ENCODE data around the gene IFIT2.

IFIT2 gene

DNA sequence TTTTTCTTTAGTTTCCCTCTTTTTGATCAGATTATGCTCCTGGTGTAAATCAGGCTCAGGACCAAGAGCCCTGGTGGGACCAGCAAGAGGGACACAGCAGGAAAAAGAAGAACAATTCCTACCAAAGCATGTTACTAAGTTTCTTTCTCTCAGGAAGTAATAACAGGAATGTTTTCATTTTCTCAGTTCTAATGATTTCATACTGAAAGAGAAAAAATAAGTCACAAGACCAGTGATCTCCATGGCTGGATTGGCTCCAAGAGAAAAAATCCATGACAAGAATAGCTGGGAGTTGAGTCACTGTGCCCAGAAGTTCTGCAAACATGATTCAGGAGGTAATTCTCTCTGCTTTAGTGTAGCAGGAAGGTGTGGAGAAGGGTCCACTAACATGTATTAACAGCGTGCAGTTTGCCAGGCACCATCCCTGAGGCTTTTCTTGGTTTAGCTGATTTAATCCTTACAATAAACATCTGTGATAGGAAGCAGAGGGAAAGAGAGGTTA lies 23.8 kb upstream of the IFIT2 start:
- H3F3A ChIP-seq (ENCODE audit: low read depth): no peaks in the 10 kb centered on the region; the same call in 1 of the 2 replicates
- H3K9me2 ChIP-seq (replicated peaks; ENCODE audit: low read depth, low read length): no peaks in the 10 kb centered on the region
- H3K9ac ChIP-seq (ENCODE audit: low read depth, low read length, poor library complexity, severe bottlenecking): no peak overlapping the region
- no peaks in the 10 kb centered on the region for H3K4me1 ChIP-seq (ENCODE audit: insufficient read depth, low read length, poor library complexity, severe bottlenecking)
- no peaks in the 10 kb centered on the region for H3K9me3 ChIP-seq (ENCODE audit: insufficient read depth, low read depth, low read length)
- H3K79me2 ChIP-seq (ENCODE audit: insufficient read depth, low read length): no peaks in the 10 kb centered on the region
- no peaks in the 10 kb centered on the region for H4K20me1 ChIP-seq (ENCODE audit: insufficient read depth, low read length, poor library complexity, severe bottlenecking)
- H3K27me3 ChIP-seq (ENCODE audit: insufficient read depth, low read length, poor library complexity, severe bottlenecking): no peaks in the 10 kb centered on the region
- no peak overlapping the region for H2AFZ ChIP-seq (ENCODE audit: low read length)
- H3K36me3 ChIP-seq (ENCODE audit: insufficient read depth, low read length): no peaks in the 10 kb centered on the region
- H3K4me2 ChIP-seq (ENCODE audit: low read depth, low read length, poor library complexity, severe bottlenecking): no peak overlapping the region
- H3K4me3 ChIP-seq (ENCODE audit: low read length, poor library complexity, severe bottlenecking): no peak overlapping the region
- TF ChIP-seq CTCF (conservative IDR thresholded peaks at IDR 0.05; ENCODE audit: low read length) (no peak), EZH2phosphoT487 (IDR thresholded peaks at IDR 0.05; ENCODE audit: borderline replicate concordance) (no peak)

GRCh38 chr10:89278900-89279392 lies 22.9 kb upstream of the IFIT2 start:
- no peaks in the 10 kb centered on the region; the same call in 1 of the 2 replicates for H3F3A ChIP-seq (ENCODE audit: low read depth)
- H3K4me1 ChIP-seq (ENCODE audit: insufficient read depth, low read length, poor library complexity, severe bottlenecking): no peaks in the 10 kb centered on the region
- H3K36me3 ChIP-seq (ENCODE audit: insufficient read depth, low read length): no peaks in the 10 kb centered on the region
- no peak overlapping the region for H2AFZ ChIP-seq (ENCODE audit: low read length)
- no peaks in the 10 kb centered on the region for H3K27me3 ChIP-seq (ENCODE audit: insufficient read depth, low read length, poor library complexity, severe bottlenecking)
- no peaks in the 10 kb centered on the region for H4K20me1 ChIP-seq (ENCODE audit: insufficient read depth, low read length, poor library complexity, severe bottlenecking)
- no peaks in the 10 kb centered on the region for H3K9me3 ChIP-seq (ENCODE audit: insufficient read depth, low read depth, low read length)
- H3K9ac ChIP-seq (ENCODE audit: low read depth, low read length, poor library complexity, severe bottlenecking): no peak overlapping the region
- no peaks in the 10 kb centered on the region for H3K79me2 ChIP-seq (ENCODE audit: insufficient read depth, low read length)
- TF ChIP-seq EZH2phosphoT487 (IDR thresholded peaks at IDR 0.05; ENCODE audit: borderline replicate concordance) (no peak), CTCF (conservative IDR thresholded peaks at IDR 0.05; ENCODE audit: low read length) (no peak)
- H3K9me2 ChIP-seq (replicated peaks; ENCODE audit: low read depth, low read length): no peaks in the 10 kb centered on the region
- H3K4me2 ChIP-seq (ENCODE audit: low read depth, low read length, poor library complexity, severe bottlenecking): no peak overlapping the region
- no peak overlapping the region for H3K4me3 ChIP-seq (ENCODE audit: low read length, poor library complexity, severe bottlenecking)

DNA sequence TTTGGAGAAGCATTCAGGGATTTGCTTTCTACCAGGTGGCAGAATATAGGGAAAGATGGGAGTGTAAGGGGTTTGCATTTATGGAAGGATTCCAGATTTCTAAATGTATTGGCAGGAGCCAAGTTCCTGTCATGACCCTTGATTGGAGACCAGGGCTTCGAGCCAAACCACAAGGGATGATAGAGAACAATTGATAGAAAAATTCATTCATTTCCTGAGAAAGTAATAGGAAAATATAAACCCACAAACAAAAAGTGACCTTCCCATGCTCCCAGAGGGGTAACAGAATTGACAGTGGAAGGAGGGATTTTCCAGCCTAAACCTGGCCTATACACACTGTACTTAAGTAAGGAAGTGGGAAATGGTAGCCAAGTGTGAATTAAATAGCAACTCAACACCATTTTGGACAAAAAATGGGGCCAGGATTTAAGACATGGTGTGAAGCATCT lies 22.4 kb upstream of the IFIT2 start:
- H3K4me1 ChIP-seq (ENCODE audit: insufficient read depth, low read length, poor library complexity, severe bottlenecking): no peaks in the 10 kb centered on the region
- no peak overlapping the region for H3K4me3 ChIP-seq (ENCODE audit: low read length, poor library complexity, severe bottlenecking)
- no peak overlapping the region for H3K9ac ChIP-seq (ENCODE audit: low read depth, low read length, poor library complexity, severe bottlenecking)
- no peaks in the 10 kb centered on the region for H3K27me3 ChIP-seq (ENCODE audit: insufficient read depth, low read length, poor library complexity, severe bottlenecking)
- no peaks in the 10 kb centered on the region for H4K20me1 ChIP-seq (ENCODE audit: insufficient read depth, low read length, poor library complexity, severe bottlenecking)
- no peak overlapping the region for H2AFZ ChIP-seq (ENCODE audit: low read length)
- TF ChIP-seq EZH2phosphoT487 (IDR thresholded peaks at IDR 0.05; ENCODE audit: borderline replicate concordance) (no peak), CTCF (conservative IDR thresholded peaks at IDR 0.05; ENCODE audit: low read length) (no peak)
- no peaks in the 10 kb centered on the region for H3K79me2 ChIP-seq (ENCODE audit: insufficient read depth, low read length)
- H3K9me3 ChIP-seq (ENCODE audit: insufficient read depth, low read depth, low read length): no peaks in the 10 kb centered on the region
- no peak overlapping the region for H3K4me2 ChIP-seq (ENCODE audit: low read depth, low read length, poor library complexity, severe bottlenecking)
- no peaks in the 10 kb centered on the region for H3K36me3 ChIP-seq (ENCODE audit: insufficient read depth, low read length)
- no peaks in the 10 kb centered on the region; the same call in 1 of the 2 replicates for H3F3A ChIP-seq (ENCODE audit: low read depth)
- no peaks in the 10 kb centered on the region for H3K9me2 ChIP-seq (replicated peaks; ENCODE audit: low read depth, low read length)
